OCI-LY7 (cell line): ENCODE data around the gene FLNC. TPM values are rescaled to one million over a fixed set of nuclear protein-coding genes. Genes with fewer than 3 reads are reported as not detected.

Source experiments
- BruUV-seq: library from RNA; stranded (reverse); fragments of 400-500 nt; replicated peaks from 2 replicates; lab custom pipeline; 2021; lab: Mats Ljungman, UMichigan
- CTCF ChIA-PET: fragments of 300-600 bp; sonication (Branson Sonifier 250); formaldehyde crosslinking; loops from one replicate; lab custom pipeline; 2022; ENCODE audit warnings: antibody characterized with exemption; ENCODE audit not compliant: unreplicated experiment; lab: Charles Lee
- POLR2A ChIA-PET: fragments of 300-600 bp; sonication (Branson Sonifier 250); formaldehyde crosslinking; loops from one replicate; lab custom pipeline; 2022; ENCODE audit warnings: antibody characterized with exemption; lab: Charles Lee
- DNase-seq: peaks from one replicate; pipeline ENCODE4 v3.0.0-alpha.2; 2015; ENCODE audit warnings: low spot score
- H2AFZ ChIP-seq: fragments of 200-600 bp; sonication (generic), shearing (Covaris generic); 2 replicates; pipeline ENCODE4 v1.6.1; 2014; ENCODE audit warnings: mild to moderate bottlenecking, antibody characterized with exemption, low read length, moderate library complexity
- H3K27ac ChIP-seq: fragments of 200-600 bp; sonication (generic); 2 replicates; pipeline ENCODE4 v1.5.1; 2014; ENCODE audit warnings: mixed run types, low read depth, mild to moderate bottlenecking, moderate library complexity, low read length, inconsistent platforms; ENCODE audit not compliant: poor library complexity, severe bottlenecking
- H3K36me3 ChIP-seq: fragments of 200-600 bp; sonication (generic); 2 replicates; pipeline ENCODE4 v1.6.1; 2014; ENCODE audit warnings: mild to moderate bottlenecking, antibody characterized with exemption, low read length, moderate library complexity, mixed read lengths; ENCODE audit not compliant: insufficient read depth
- H3K4me1 ChIP-seq: fragments of 200-600 bp; sonication (generic); 2 replicates; pipeline ENCODE4 v1.5.1; 2014; ENCODE audit warnings: mild to moderate bottlenecking, low read length; ENCODE audit not compliant: insufficient read depth, poor library complexity, severe bottlenecking
- H3K4me2 ChIP-seq: fragments of 200-600 bp; sonication (generic); 2 replicates; pipeline ENCODE4 v1.6.1; 2014; ENCODE audit warnings: mild to moderate bottlenecking, low read length
- H3K4me3 ChIP-seq: fragments of 200-600 bp; sonication (generic); 2 replicates; pipeline ENCODE4 v1.5.1; 2014; ENCODE audit warnings: mild to moderate bottlenecking, low read depth, low read length; ENCODE audit not compliant: poor library complexity, severe bottlenecking
- H3K79me2 ChIP-seq: fragments of 200-600 bp; sonication (generic); 2 replicates; pipeline ENCODE4 v1.6.1; 2016; ENCODE audit warnings: low read depth, mild to moderate bottlenecking, low read length, moderate library complexity, mixed read lengths; ENCODE audit not compliant: insufficient read depth
- H3K9me2 ChIP-seq: fragments of 200-600 bp; sonication (generic); 2 replicates; pipeline ENCODE4 v1.6.1; 2016; ENCODE audit warnings: mild to moderate bottlenecking, low read length, mixed read lengths; ENCODE audit not compliant: insufficient read depth
- H3K9me3 ChIP-seq: fragments of 200-600 bp; sonication (generic); 2 replicates; pipeline ENCODE4 v1.6.1; 2014; ENCODE audit warnings: mild to moderate bottlenecking, mixed run types, low read length, mixed read lengths
- H4K20me1 ChIP-seq: fragments of 200-600 bp; sonication (generic); 2 replicates; pipeline ENCODE4 v1.6.1; 2014; ENCODE audit warnings: mild to moderate bottlenecking, antibody characterized with exemption, low read length, moderate library complexity, mixed read lengths; ENCODE audit not compliant: insufficient read depth
- CTCF ChIP-seq: fragments of 200-600 bp; sonication (generic); conservative IDR thresholded peaks from 2 replicates; pipeline ENCODE4 v1.5.1; 2014; ENCODE audit warnings: mild to moderate bottlenecking, antibody characterized with exemption, low read length, moderate library complexity, mixed read lengths
- EZH2phosphoT487 ChIP-seq: fragments of 200-600 bp; sonication (generic); IDR thresholded peaks from 2 replicates; pipeline ENCODE4 v1.6.1; 2018; ENCODE audit warnings: low read depth, borderline replicate concordance, mild to moderate bottlenecking, mixed run types, antibody characterized with exemption, low read length, moderate library complexity, mixed read lengths
- intact Hi-C: fragments of 100-400 bp; cut with micrococcal nuclease; formaldehyde crosslinking; loops from one replicate; pipeline ENCODE4 v1.10.0; 2022; ENCODE audit not compliant: unreplicated experiment
- total RNA-seq, 2 experiments: library from RNA; depleted of rRNA in 1 of 2; stranded (reverse); fragments of >200 nt in 1 of 2; shearing (Covaris generic) in 1 of 2; gene quantifications; 2 replicates each; pipeline ENCODE4 v1.2.3, GENCODE V29; 2014 to 2022

The FLNC gene
- total RNA-seq, 2 experiments from 2014 or later: 0.03 to 0.06 TPM

- no peaks in the 10 kb centered on the region for H4K20me1 ChIP-seq
- ChIA-PET CTCF (no interaction called here), POLR2A (no interaction called here)
- H2AFZ ChIP-seq: no peak overlapping the region
- no peaks in the 10 kb centered on the region for H3K79me2 ChIP-seq
- no peaks in the 10 kb centered on the region; the same call in 1 of the 2 replicates for H3K36me3 ChIP-seq
- no peak overlapping the region for H3K27ac ChIP-seq
- TF ChIP-seq CTCF: no peak
- TF ChIP-seq EZH2phosphoT487: no peak
- no peaks in the 10 kb centered on the region for H3K4me1 ChIP-seq
- no peaks in the 10 kb centered on the region for H3K9me2 ChIP-seq
- H3K9me3 ChIP-seq: no peaks in the 10 kb centered on the region
- no peak overlapping the region for H3K4me2 ChIP-seq
- DNase-seq: no peak
- BruUV-seq: no TSS peak
- no peak overlapping the region for H3K4me3 ChIP-seq
- intact Hi-C loops: no loop called here
Observed at GRCh38 chr7:128799451-128799850, 30.8 kb upstream of the FLNC start.

GRCh38 chr7:128800567-128800966, 29.6 kb upstream of the FLNC start:
- Histone ChIP-seq H3K79me2 (no peaks in the 10 kb centered on the region), H3K27ac (no peak overlapping the region), H3K36me3 (no peaks in the 10 kb centered on the region; the same call in 1 of the 2 replicates), H4K20me1 (no peaks in the 10 kb centered on the region), H3K9me3 (no peaks in the 10 kb centered on the region), H3K4me3 (no peak overlapping the region), H3K9me2 (no peaks in the 10 kb centered on the region), H3K4me2 (no peak overlapping the region), H2AFZ (no peak overlapping the region), H3K4me1 (no peaks in the 10 kb centered on the region)
- DNase-seq: no peak
- TF ChIP-seq EZH2phosphoT487 (no peak), CTCF (no peak)
- intact Hi-C loops: no loop called here
- CTCF ChIA-PET: no interaction called here
- TSS peak; percentile 19 for BruUV-seq
- POLR2A ChIA-PET: no interaction called here

GRCh38 chr7:128801003-128801402, 29.2 kb upstream of the FLNC start:
- POLR2A ChIA-PET: no interaction called here
- Histone ChIP-seq H3K4me2 (no peak overlapping the region), H2AFZ (no peak overlapping the region), H3K27ac (no peak overlapping the region), H3K36me3 (no peaks in the 10 kb centered on the region; the same call in 1 of the 2 replicates), H3K9me3 (no peaks in the 10 kb centered on the region), H3K4me3 (no peak overlapping the region), H3K79me2 (no peaks in the 10 kb centered on the region), H3K9me2 (no peaks in the 10 kb centered on the region), H3K4me1 (no peaks in the 10 kb centered on the region), H4K20me1 (no peaks in the 10 kb centered on the region)
- CTCF ChIA-PET: no interaction called here
- no peak for DNase-seq
- no TSS peak for BruUV-seq
- no peak for TF ChIP-seq CTCF
- no peak for TF ChIP-seq EZH2phosphoT487
- intact Hi-C loops: no loop called here
